HG03565 (cell line): ENCODE measurements around the gene BMPR1A.
"Not testable (repeated sequence)": the region's sequence is repeated elsewhere in the genome, so short reads cannot be mapped to it uniquely, and the experiment has no call there.

ENCODE experiments used
- ATAC-seq: cut with Tn5 transposase; IDR thresholded peaks from one replicate; pipeline ENCODE4 v1.9.1; 2021; ENCODE audit warnings: mild to moderate bottlenecking, moderate library complexity; ENCODE audit not compliant: unreplicated experiment

The BMPR1A gene

DNA sequence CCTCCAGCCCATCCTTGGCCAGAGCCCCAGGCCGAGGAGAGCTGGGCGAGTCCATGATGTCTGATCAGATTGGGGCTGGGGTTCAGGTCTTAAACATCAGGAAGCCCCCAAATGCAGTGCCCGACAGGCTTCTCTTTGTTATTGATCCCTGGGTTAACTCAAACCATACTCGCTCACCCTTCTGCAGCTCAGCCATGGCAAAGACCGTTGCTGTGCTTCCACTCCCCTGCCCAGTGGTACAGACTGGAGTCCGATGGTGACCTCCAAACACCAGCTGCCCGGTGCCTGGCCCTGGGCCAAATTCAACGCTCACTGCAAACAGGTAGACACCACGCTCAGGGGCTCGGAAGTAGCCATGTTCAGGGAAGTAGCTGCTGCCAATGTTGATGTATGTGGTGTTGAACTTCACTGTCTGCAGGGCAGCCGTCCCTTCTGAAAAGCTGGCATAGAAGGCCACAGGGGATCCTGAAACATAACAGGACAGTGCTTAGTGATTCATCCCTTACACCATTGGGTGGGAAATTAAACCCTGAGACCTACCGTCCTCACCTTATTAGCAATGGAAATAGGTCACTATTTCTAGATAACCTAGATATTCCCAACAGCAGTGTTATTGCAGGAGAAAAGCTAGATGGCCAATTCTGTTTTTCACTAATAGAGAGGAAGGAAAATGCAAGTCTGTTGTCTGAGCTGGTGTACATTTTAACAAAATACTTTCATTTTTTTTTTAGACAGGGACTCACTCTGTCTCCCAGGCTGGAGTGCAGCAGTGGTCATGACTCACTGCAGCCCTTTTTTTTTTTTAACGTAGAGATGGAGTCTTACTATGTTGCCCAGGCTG is 180.5 kb downstream of the BMPR1A start:
- ATAC-seq, result no peak

DNA sequence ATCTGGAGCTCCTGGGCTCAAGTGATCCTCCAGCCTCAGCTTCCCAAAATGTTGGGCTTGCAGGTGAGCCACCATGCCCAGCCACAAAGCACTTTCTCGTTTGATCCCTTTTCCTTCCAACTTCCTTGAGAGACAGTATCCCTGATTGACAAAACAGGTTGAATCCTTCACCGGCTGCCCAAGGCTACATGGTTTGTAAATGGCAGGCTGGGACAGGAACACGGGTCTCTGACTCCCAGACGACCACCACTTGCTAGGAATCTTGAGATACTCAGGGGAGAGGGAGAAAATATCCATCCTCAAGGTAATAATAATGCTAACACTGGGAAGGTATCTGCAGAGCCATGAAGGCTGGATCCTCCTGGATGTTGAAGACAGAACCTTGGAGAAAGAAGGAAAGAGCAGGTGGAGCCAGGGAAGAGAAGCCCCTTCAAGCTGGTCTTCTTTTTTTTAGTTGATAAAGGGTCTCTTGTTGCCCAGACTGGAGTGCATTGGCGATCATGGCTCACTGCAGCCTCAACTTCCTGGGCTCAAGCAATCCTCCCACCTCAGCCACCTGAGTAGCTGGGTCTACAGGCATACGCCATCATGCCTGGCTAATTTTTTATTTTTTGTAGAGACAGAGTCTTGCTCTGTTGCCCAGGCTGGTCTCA is 181.2 kb downstream of the BMPR1A start:
- no peak for ATAC-seq

DNA sequence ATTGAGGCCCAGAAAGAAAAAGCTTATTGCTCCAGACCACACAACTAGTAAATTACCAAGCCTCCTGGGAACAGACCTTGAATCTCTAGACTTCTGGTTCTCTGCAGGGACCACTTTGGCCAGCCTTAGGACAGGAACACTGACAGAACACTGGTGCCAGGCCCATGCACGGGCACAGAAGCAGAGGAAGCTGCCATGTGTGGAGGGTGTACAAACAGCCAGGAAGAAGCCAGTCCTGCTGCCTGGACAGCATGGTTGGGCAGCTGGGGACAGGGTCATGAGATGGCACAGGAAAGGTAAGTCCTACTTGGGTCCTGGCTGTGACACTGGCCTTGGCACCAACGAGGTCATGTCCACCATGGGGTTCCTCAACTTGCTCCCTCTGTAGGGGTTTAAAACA is 181.8 kb downstream of the BMPR1A start:
- ATAC-seq, result no peak

DNA sequence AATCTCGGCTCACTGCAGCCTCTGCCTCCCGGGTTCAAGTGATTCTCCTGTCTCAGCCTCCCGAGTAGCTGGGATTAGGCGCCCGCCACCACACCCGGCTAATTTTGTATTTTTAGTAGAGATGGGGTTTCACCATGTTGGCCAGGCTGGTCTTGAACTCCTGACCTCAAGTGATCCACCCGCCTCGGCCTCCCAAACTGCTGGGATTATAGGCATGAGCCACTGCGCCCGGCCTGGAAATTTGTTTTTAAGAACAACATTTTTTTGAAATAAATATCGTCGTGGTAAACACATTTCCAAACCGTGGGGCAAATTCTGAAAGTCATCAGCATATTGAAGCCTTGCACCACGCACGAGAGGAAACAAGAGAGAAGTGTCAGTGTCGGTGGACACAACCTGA is 183.7 kb downstream of the BMPR1A start:
- ATAC-seq, result not testable (repeated sequence)

DNA sequence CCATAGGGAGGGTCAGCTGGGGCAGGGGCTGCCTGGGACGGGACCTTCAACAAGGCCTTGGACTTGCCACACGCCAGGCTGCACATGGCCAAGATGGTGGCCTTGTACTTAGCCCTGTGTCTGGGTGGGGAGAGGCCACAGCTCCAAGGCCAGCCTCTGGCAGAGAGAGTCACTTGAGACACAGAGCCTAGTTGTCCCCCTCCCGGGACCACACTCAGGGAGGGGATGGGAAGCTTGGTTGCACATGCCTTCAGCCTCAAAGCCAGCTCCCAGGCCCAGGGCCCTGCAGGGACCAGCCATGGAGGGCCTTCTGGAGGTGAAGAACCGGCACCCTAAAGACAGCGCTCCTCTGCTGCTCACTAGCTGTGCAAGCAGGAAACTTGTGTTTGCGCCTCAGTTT is 184.3 kb downstream of the BMPR1A start:
- ATAC-seq, result no peak

DNA sequence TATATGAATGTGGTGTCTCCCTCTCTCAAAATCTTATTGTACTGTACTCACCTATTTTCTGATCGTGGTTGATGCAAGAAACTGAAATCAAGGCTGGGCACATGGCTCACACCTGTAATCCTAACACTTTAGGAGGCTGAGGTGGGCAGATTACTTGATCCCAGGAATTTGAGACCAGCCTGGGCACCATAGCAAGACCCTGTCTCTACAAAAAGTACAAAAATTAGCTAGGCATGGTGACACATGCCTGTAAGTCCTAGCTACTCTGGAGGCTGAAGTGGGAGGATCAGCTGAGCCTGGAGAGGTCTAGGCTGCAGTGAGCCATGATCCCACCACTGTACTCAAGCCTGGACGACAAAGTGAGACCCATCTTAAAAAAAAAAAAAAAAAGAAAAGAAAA is 185.0 kb downstream of the BMPR1A start:
- no peak for ATAC-seq

DNA sequence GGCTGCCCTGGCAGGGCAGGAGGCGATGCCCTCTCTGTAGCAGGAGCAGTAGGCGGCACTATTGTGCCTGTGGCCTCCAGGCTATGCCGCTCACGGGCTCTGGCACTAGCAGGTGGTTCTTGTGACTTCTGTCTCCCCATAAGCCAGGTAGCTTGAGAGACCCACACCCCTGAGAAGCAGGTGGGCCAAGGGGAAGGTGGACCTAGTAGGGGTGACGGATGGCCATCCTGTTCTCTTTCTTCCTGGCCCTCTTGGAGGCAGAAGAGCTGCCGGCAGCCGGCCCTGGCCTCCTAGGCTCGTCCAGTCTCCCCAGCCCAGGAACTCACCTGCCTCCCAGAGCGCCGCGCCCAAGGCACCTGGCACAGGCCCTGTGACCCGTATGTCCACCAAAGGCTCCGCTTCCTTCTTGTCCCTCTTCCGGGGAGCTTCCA is 185.6 kb downstream of the BMPR1A start:
- no peak for ATAC-seq

DNA sequence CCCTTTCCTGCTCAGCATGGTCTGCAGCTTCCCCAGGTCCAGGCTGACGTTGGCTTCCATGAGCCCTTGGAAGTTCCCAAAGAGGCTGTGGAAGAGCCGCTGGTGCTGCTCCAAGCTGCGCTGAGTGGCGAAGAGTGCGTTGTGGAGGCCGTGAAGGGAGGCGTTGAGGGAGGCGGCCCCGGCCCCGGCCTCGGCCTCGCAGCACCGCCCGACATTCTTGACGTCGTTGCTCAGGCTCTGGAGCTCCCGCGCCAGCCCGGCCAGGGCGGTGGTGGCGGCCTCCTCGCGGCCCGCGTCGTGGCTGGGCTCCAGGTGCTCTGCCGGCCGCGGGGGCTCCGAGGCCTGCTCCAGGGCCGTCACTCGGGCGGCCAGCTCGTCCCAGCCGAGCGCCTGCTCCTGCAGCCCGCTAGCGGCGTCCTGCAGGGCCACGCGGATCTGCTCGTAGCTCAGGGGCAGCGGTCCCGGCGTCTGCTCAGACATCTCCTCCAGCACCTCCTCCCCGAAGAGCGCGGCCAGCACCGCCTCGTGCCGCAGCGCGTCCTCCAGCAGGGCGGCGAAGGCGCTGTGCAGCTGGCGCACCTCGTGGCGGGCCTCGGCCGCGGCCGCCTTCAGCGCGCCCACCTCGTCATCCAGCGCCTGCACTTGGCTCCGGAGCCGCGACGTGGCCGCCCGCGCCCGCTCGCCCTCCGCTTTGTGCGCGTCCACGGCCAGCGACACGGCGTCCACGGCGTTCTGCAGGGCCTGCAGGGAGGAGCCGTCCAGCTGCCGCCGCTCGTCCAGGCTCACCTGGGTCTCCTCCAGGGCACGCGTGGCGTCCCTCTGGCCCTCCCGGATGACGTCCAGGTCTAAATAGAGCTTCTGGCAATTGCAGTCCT is 186.3 kb downstream of the BMPR1A start:
- ATAC-seq, result no peak

DNA sequence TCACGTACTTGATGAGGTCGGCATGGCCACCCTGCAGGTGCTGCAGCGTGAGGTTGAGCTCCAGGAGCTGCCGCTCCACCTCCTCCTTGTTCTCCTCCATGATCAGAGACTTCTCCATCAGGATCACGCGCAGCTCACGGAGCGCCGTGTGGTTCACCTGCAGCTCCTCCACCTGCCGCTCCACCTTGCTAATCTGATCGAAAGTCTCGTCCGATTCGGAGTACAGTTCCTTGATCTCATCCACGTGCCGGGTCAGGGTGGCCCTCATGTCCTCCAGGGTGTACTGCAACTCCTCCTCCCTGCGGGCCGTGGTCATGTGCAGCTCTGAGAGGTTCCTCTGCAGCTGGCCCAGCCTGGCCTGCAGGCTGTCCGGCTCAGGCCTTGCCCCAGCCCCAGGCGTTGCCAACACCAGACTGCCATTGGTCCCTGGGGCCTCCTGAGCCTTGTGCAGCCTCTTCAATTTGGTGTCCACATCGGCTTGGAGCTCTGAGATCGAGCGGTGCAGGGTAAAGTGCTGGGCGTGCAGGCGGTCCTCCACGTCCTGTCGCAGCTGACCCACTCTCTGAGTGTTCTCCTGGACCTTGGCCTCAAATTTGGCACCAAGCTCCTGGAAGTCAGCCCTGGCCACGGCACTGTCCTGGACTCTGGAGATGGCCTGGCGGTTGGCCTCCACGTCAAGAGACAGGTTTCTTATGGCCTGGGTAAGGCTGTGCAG is 187.1 kb downstream of the BMPR1A start:
- ATAC-seq, result no peak

DNA sequence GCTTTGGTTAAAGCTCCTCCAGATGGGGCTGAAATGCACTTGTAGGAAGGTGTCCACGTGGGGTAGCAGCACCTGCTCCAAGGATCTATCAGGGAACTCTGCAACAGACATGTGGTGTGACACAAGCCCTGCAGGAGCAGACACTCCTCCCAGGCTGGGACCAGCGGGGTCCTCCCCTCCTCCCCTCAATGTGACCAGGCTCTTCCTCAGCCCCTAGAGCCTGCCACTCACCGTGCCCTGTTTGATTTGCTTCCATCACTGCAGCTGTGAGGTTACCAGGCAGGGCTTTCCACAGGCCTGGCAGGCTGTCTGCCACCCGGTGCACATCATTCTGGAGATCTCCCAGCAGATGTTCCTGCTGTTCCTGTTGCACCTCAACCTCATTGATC is 187.6 kb downstream of the BMPR1A start:
- ATAC-seq, result no peak

DNA sequence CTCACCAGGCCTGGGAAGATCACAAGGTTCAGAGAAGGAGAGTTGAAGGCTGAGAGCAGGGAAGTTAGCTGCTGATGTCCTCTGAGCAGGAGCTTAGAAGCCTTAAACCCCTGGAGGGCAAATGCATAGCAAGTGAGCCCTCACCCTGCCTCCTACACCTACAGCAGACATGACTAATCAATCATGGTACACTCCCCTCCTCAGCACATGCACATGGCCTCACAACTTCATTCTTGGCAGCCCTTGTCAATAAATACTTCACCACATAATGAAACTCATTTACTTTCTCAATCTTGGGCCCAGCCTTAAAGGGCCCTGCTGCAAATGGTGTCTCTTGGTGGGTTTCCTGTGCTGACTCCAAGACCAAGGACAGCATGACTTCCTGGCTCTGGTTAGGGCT is 188.1 kb downstream of the BMPR1A start:
- ATAC-seq, result no peak

DNA sequence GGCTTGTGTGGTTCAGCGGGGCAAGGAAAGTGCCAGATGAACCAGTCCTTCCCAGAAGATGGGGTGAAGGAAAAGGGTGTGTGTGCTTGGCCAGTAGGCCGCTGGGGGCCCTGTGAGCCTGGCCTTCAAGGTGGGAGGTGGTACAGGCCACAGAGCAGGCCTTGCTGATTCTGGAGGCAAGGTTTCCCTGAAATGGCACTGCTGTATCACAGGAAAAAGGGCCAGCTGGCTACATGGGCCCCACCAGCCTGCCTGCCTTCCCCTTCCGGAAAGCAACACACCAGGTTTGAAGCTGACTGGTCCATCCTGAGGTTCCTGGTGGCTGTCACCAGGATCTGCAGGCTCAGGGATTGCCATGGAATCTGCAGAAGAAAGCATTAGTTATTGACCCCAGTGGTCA is 188.5 kb downstream of the BMPR1A start:
- no peak for ATAC-seq

DNA sequence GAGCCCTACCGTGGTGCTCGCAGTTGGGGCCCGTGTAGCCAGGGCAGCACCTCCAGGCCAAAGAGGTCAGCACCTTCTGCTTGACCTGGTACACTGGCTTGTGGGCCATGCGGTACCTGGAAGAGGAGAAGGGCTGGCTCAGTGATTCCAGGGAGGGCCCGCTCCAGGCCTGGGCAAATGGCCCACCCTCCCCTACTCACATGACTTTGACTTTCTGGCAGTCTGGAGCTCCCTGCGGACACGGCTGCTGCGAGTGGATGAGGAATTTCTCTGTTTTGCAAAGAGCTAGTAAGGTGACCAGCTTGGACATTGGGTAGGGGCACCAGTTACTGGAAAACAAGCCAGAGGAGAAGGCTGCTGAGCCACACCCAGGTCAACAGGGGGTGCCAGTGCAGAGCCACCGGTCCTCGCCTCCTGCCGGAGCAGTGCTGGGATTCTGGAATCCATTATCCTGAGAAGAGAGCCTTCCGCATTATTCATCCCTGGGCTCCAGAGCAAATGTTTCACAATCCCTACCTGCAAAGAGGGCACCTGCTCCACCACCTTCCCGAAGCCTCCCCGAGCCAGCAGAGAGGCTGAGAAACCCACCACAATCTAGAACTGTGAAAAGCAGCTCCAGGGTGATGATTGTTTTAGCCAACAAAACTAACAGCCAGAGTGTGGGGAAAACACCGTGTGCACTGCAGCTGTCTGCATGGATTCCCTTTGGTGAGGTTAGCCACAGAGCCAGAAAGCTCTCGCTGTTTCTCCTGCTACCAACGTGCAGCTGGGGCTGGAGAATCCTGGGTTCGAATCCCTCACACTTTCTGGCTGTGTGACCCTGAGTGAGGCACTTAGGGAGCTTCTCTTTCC is 189.2 kb downstream of the BMPR1A start:
- no peak for ATAC-seq

DNA sequence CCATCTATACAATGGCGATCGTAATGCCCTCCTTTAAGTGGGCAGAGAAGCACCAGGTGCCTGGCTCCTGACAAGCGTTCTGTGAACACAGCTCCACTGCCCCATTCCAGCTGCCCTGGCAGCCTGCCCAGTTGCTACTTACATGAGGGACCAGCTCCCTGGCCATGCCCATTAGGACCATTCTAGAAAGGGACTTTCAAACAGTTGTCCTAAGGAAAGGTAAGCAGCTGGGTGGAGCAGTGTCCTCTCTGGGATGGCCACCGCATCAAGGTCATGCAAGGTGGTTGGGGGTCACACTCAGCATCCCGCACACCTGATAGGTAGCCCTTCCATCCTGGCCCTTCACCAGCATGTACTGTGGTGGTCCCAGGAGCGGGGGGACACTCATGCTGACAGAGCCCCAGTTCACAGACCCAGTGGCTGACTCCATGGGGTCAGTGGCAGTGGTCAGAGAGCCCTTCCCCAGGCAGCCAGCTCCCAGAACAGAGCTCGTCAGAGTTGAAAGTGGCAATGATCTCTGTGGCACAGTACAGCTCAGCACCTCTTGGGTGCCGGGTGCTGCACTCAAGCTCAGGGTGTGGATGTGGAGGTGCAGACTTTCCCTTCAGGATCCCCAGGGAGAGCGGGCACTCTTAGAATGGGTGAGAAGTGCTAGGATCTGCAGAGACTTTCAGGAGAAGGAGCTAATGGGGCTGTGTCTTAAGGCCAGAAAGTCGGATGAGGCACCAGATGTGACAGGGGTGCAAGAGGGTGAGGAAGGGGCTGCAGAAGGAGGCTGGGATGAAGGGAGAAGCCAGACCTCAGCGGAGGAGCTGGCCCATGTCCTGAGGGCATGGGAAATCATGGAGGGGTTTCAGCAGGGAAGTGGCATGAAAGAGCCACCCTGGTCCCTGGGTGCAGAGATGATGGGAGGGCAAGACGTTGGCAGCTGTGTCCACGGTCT is 190.1 kb downstream of the BMPR1A start:
- ATAC-seq, result no peak

DNA sequence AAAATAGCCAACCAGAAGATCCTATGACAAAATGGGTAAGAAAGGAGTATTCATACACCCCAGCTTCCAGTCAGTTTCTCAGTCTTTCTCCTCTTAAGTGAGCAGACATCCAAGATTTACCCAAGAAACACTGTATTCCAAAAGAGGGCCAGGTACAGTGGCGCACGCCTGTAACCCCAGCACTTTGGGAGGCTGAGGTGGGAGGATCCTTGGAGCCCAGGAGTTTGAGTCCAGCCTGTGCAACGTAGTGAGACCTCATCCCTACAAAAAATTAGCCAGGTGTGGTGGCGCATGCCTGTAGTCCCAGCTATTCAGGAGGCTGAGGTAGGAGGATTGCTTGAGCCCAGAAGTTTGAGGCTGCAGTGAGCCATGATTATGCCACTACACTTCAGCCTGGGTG is 191.4 kb downstream of the BMPR1A start:
- ATAC-seq, result not testable (repeated sequence)

DNA sequence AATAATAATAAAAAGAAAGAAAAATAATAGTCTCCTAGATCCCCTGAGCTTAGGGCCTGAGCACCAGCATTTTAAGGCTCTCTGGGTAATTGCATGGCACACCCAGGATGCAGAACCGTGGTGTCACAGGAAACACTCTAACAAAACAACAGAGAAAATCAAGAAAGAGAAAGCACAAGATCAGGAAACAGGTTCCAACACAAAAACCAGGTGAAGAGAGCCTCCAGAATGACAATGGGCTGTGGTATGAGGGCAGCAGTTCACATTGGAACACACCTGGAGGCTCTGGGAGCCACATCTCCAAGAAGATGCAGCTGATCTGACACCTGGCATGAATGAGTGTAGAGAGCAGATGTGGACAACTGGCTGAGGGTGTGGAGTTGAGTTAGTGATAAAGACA is 193.9 kb downstream of the BMPR1A start:
- no peak for ATAC-seq

DNA sequence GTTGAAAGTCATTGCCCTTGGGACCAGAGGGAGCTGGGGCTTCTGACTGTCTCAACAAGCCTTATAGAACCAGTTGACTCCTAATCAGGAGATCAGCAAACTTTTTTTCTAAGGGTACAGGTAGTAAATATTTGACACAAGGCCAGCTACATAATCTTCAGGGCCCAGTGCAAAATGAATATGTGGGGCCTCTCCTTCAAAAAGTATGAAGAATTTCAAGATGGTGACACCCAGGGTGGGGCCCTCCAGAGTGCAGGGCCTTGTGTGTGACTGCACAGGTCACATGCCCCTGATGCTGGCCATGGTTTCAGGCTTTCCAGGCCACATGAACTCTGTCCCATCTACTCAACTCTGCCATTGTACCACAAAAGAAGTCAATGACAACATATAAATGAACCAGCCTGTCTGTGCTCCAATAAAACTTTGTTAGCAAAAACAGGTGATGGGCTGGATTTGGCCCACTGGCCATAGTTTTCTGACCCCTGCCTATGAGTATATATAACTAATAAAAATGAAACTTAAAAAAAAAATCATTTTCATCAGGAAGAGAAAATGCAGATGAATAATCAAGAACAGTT is 194.9 kb downstream of the BMPR1A start:
- no peak for ATAC-seq

DNA sequence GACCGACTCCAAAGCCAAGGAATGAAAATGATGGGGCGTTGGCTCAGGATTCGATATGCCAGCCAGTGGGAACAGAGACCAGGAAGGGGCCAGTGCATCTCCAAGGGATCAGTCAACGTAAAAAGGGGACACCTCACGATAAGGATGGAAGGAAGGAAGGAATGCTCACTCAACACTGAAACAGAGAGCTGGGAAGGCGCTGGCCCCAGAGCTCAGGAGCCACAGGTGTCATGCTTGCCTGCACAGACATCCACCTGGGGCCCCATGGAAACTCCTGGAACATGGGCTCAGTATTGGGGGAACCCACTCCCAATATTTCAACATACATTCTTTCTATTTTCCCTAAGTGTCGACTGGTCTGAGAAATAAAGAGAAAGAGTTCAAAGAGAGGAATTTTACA is 195.7 kb downstream of the BMPR1A start:
- ATAC-seq, result no peak

DNA sequence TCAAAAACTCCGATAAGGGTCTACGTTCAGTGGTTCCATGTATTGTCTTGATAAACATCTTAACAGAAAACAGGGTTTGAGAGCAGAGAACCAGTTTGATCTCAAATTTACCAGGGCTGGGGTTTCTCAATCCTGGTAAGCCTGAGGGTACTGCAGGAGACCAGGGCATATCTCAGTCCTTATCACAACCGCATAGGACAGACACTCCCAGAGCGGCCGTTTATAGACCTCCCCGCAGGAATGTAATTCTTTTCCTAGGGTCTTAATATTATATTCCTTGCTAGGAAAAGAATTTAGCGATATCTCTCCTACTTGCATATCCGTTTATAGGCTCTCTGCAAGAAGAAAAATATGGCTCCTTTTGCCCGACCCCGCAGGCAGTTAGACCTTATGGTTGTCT is 196.3 kb downstream of the BMPR1A start:
- ATAC-seq, result not testable (repeated sequence)
